Body of pancreas (tissue), 4 donors: ENCODE data around the gene LANCL3. TPM values are rescaled to one million over a fixed set of nuclear protein-coding genes. Genes with fewer than 3 reads are reported as not detected.

Experiments used
- ATAC-seq: fragments of 150-250 bp; one replicate; pipeline ENCODE4 v1.9.1; 2016
- DNase-seq, 4 donors: peaks; one replicate each; pipeline ENCODE4 v3.0.0-alpha.2; 2019
- H3K27ac ChIP-seq, 4 donors: fragments of 200-600 bp; sonication (generic); 1 replicate in 3 of 4; 2 replicates in 1 of 4; pipeline versions ENCODE4 v1.5.1 to v1.6.1; 2016 to 2019; ENCODE audit warnings: mild to moderate bottlenecking in 1 of 4, mixed read lengths in 1 of 4, moderate library complexity in 1 of 4
- H3K27me3 ChIP-seq, 2 donors: fragments of 200-600 bp; sonication (generic); one replicate each; pipeline ENCODE4 v1.6.0; 2016; ENCODE audit warnings: mild to moderate bottlenecking in 1 of 2
- H3K36me3 ChIP-seq, 2 donors: fragments of 200-600 bp; sonication (generic); replicated peaks in 1 of 2; 2 replicates each; pipeline ENCODE4 v1.5.1; 2016; ENCODE audit warnings: low read depth in 2 of 2; ENCODE audit not compliant: insufficient read depth in 1 of 2
- H3K4me1 ChIP-seq: fragments of 200-600 bp; sonication (generic); one replicate; pipeline ENCODE4 v1.6.0; 2016
- H3K4me3 ChIP-seq, 2 donors: fragments of 200-600 bp; sonication (generic); 1 replicate in 1 of 2; 2 replicates in 1 of 2; pipeline ENCODE4 v1.5.1; 2016 to 2019
- H3K9me3 ChIP-seq, 3 donors: fragments of 200-600 bp; sonication (generic); 1 replicate in 2 of 3; 2 replicates in 1 of 3; pipeline ENCODE4 v1.5.1; 2016
- POLR2A ChIP-seq, 3 donors: fragments of 450-650 bp; IDR thresholded peaks; one replicate each; pipeline ENCODE4 v1.6.1; 2016; ENCODE audit warnings: antibody characterized with exemption in 3 of 3, mild to moderate bottlenecking in 2 of 3
- WGBS, 2 donors: methylation state at CpG; one replicate each; pipeline ENCODE4 v1.1.5; 2017; 5-methylcytosine and 5-hydroxymethylcytosine counted together
- intact Hi-C: fragments of 100-400 bp; cut with DNase I; formaldehyde crosslinking; loops from one replicate; pipeline ENCODE4 v1.15.1; 2023
- total RNA-seq, 2 donors: library from RNA; depleted of rRNA; stranded (reverse); fragments of >200 nt; gene quantifications; one replicate each; pipeline ENCODE4 v1.1.0, GENCODE V29; 2016
- TF ChIP-seq, protein P1 (sequence below), 7 experiments: fragments of 450-650 bp in 4 of 7; fragments of 200-600 bp in 3 of 7; sonication (generic) in 3 of 7; IDR thresholded peaks; one replicate each; pipeline ENCODE4 v1.5.1; 2016 to 2019; ENCODE audit warnings: antibody characterized with exemption in 7 of 7

LANCL3 gene
- total RNA-seq, 2 donors from 2014 or later = 0.26 TPM; not detected in 1

DNA sequence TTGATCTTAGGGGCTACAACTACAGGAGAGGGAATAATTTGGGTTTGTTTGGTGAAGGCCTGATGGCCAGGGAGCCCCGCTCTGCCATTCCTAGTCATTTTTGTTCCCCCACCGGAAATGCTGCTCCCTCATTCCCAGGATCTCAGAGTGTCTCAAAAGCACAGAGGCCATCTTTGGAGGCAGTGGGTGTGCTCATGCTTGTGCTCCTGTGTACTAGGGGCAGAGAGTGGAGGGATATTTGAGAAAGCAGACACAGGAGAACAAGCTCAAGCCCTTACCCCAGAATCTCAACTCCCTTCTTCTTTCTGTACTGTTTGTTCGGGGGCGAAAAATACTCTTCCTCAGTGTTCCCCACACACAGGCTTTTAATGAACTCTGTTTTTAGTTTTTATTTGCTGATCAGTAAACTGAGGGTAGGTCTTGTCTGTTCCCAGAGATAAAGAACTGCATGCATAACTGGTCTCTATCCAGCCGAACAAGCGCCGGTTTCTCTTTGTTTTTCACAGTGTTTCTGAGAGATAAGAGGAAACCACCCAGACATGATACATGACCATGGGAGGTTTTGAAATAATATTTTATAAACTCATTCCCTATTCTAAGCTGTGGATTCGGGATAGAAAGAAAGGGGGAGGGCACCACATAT lies 81.2 kb downstream of the LANCL3 start:
- intact Hi-C loops = no loop called here
- DNase-seq = no peak
- no peaks in the 10 kb centered on the region for H3K27me3 ChIP-seq
- H3K4me3 ChIP-seq = no peak overlapping the region
- TF ChIP-seq, protein P1, sequence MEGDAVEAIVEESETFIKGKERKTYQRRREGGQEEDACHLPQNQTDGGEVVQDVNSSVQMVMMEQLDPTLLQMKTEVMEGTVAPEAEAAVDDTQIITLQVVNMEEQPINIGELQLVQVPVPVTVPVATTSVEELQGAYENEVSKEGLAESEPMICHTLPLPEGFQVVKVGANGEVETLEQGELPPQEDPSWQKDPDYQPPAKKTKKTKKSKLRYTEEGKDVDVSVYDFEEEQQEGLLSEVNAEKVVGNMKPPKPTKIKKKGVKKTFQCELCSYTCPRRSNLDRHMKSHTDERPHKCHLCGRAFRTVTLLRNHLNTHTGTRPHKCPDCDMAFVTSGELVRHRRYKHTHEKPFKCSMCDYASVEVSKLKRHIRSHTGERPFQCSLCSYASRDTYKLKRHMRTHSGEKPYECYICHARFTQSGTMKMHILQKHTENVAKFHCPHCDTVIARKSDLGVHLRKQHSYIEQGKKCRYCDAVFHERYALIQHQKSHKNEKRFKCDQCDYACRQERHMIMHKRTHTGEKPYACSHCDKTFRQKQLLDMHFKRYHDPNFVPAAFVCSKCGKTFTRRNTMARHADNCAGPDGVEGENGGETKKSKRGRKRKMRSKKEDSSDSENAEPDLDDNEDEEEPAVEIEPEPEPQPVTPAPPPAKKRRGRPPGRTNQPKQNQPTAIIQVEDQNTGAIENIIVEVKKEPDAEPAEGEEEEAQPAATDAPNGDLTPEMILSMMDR (IDR thresholded peaks at IDR 0.05) = no peak
- TF ChIP-seq POLR2A (IDR thresholded peaks at IDR 0.05) = no peak
- no peaks in the 10 kb centered on the region for H3K4me1 ChIP-seq
- no peaks in the 10 kb centered on the region for H3K36me3 ChIP-seq
- no peak overlapping the region for H3K27ac ChIP-seq
- 77 to 81% methylated on average over 7 to 8 of the region's 8 CpGs for WGBS, 2 donors
- H3K9me3 ChIP-seq = no peaks in the 10 kb centered on the region
- no peak for ATAC-seq

GRCh38 chrX:37653397-37654085 lies 82.1 kb downstream of the LANCL3 start:
- 68 to 100% methylated on average over 1 of the region's 1 CpG for WGBS, 2 donors
- Histone ChIP-seq H3K36me3 (no peaks in the 10 kb centered on the region), H3K9me3 (no peaks in the 10 kb centered on the region), H3K27ac (no peak overlapping the region), H3K4me3 (no peak overlapping the region), H3K4me1 (no peaks in the 10 kb centered on the region), H3K27me3 (no peaks in the 10 kb centered on the region)
- ATAC-seq (no peak), DNase-seq (no peak)
- intact Hi-C loops = no loop called here
- no peak for TF ChIP-seq POLR2A (IDR thresholded peaks at IDR 0.05)
- TF ChIP-seq, protein P1 (IDR thresholded peaks at IDR 0.05) = no peak

- Histone ChIP-seq H3K4me3 (no peak overlapping the region), H3K27ac (no peak overlapping the region), H3K9me3 (no peaks in the 10 kb centered on the region), H3K36me3 (no peaks in the 10 kb centered on the region), H3K4me1 (no peaks in the 10 kb centered on the region), H3K27me3 (no peaks in the 10 kb centered on the region)
- TF ChIP-seq, protein P1 (IDR thresholded peaks at IDR 0.05) = no peak
- TF ChIP-seq POLR2A (IDR thresholded peaks at IDR 0.05) = no peak
- ATAC-seq = no peak
- DNase-seq = no peak
- intact Hi-C loops = no loop called here
- WGBS, 2 donors = 78 to 82% methylated on average over 4 of the region's 4 CpGs
Observed at GRCh38 chrX:37658343-37659030, 87.0 kb downstream of the LANCL3 start.

- no peak for TF ChIP-seq POLR2A (IDR thresholded peaks at IDR 0.05)
- TF ChIP-seq, protein P1 (IDR thresholded peaks at IDR 0.05) = no peak
- H3K4me1 ChIP-seq = no peaks in the 10 kb centered on the region
- no peak overlapping the region for H3K4me3 ChIP-seq
- no peaks in the 10 kb centered on the region for H3K9me3 ChIP-seq
- no peaks in the 10 kb centered on the region for H3K36me3 ChIP-seq
- no peaks in the 10 kb centered on the region for H3K27me3 ChIP-seq
- no peak overlapping the region for H3K27ac ChIP-seq
- ATAC-seq (no peak), DNase-seq (no peak)
- intact Hi-C loops = no loop called here
- 89% methylated on average over 1 of the region's 1 CpG for WGBS, 2 donors
Observed at GRCh38 chrX:37659047-37659446, 87.6 kb downstream of the LANCL3 start.
